Pancreas (tissue), 10 donors: ENCODE measurements around the gene NTHL1. TPM values are rescaled to one million over a fixed set of nuclear protein-coding genes. Genes with fewer than 3 reads are reported as not detected.

Experiments
- ATAC-seq, 4 donors: fragments of 200-7000 bp; cut with Tn5 transposase; one replicate each; pipeline versions ENCODE4 v1.8.0 to v1.9.1; 2020; ENCODE audit warnings: mild to moderate bottlenecking in 4 of 4, moderate library complexity in 4 of 4
- DNase-seq, 6 donors: peaks; one replicate each; pipeline ENCODE4 v3.0.0-alpha.2; 2020
- FAIRE-seq: peaks from 2 replicates; lab custom pipeline; 2012; peaks lifted over from hg19 to GRCh38; lab: Jason Lieb, UNC
- H3K27ac ChIP-seq, 4 donors: fragments of 200-600 bp; sonication (generic); 1 replicate in 3 of 4; 2 replicates in 1 of 4; pipeline versions ENCODE4 v1.5.0 to v1.8.0; 2020
- H3K27me3 ChIP-seq, 4 donors: fragments of 200-600 bp; one replicate each; pipeline ENCODE4 v1.8.0; 2021
- H3K36me3 ChIP-seq, 3 donors: fragments of 200-600 bp; sonication (generic) in 1 of 3; one replicate each; pipeline versions ENCODE4 v1.5.0 to v1.8.0; 2020 to 2021
- H3K4me1 ChIP-seq, 3 donors: fragments of 200-600 bp; one replicate each; pipeline ENCODE4 v1.8.0; 2021
- H3K4me3 ChIP-seq, 4 donors: fragments of 200-600 bp; sonication (generic) in 2 of 4; one replicate each; pipeline versions ENCODE4 v1.5.0 to v1.8.0; 2020 to 2021
- H3K9me3 ChIP-seq, 4 donors: fragments of 200-600 bp; one replicate each; pipeline ENCODE4 v1.8.0; 2021
- CTCF ChIP-seq, 4 donors: fragments of 200-600 bp; sonication (generic) in 3 of 4; IDR thresholded peaks; one replicate each; pipeline versions ENCODE4 v1.5.0 to v1.8.0; 2021; ENCODE audit warnings: antibody characterized with exemption in 4 of 4
- WGBS, 2 donors: extraction: QIAGEN DNeasy Blood & Tissue Kit; methylation state at CpG; one replicate each; pipeline ENCODE4 v1.1.7; 2013; 5-methylcytosine and 5-hydroxymethylcytosine counted together
- intact Hi-C, 3 donors: fragments of 100-400 bp; cut with DNase I; formaldehyde crosslinking; loops; one replicate each; pipeline versions ENCODE4 v1.11.1 to v1.14.2; 2022
- polyA plus RNA-seq, 2 donors: library from polyadenylated mRNA; stranded (reverse); fragments of 200-250 nt; gene quantifications; one replicate each; pipeline ENCODE4 v1.2.3, GENCODE V29; 2013
- total RNA-seq, 6 donors: library from RNA; stranded (reverse); fragmentation: NEBNext Ultra II Directional in 4 of 6; extraction: Animal tissue kit (Norgen Biotek cat#: 25700) in 4 of 6; gene quantifications; one replicate each; pipeline versions ENCODE4 v1.2.1 to v1.2.4, GENCODE V29; 2021 to 2023
- donor health status: healthy with polysubstance abuse.
- donor health status: DM: no; HTN: no; CAD: no; lungs with moderate emphysema.
- donor health status: DM: no; HTN: no; CAD: no.
- donor health status: control.
- donor health status: control.
- donor health status: Bipolar disorder and iron deficiency.
- donor health status: DM: yes; HTN: yes; CAD: no.
- donor health status: DM: no; HTN: no; CAD: no.
- donor health status: DM: no; HTN: no; CAD: no.
- donor health status: DM: yes; HTN: yes; CAD: no.

Gene NTHL1
- total and polyA plus RNA-seq, 8 donors, result 5.2 to 22.8 (median 8.9) TPM

GRCh38 chr16:2038382-2039231 is 9.0 kb downstream of the NTHL1 start:
- Histone ChIP-seq H3K27me3 (no peaks in the 10 kb centered on the region), H3K27ac (peak overlapping the region in 3 of 4 donors; percentile 19 to 39 (median 38)), H3K9me3 (no peaks in the 10 kb centered on the region), H3K4me3 (no peak overlapping the region), H3K4me1 (no peaks in the 10 kb centered on the region), H3K36me3 (no peaks in the 10 kb centered on the region)
- 82 to 84% methylated on average over 40 to 41 of the region's 41 CpGs for WGBS, 2 donors
- no peak for FAIRE-seq
- intact Hi-C loops, result no loop called here
- no peak for ATAC-seq
- no peak for TF ChIP-seq CTCF (IDR thresholded peaks at IDR 0.05)
- peak in 2 of 6 donors; percentile 40 to 79 for DNase-seq

- Histone ChIP-seq H3K4me3 (no peak overlapping the region), H3K4me1 (no peaks in the 10 kb centered on the region)
Measured at GRCh38 chr16:2037647-2038381, 9.8 kb downstream of the NTHL1 start.

GRCh38 chr16:2037115-2037514 is 10.5 kb downstream of the NTHL1 start:
- no peaks in the 10 kb centered on the region for H3K9me3 ChIP-seq
- no peak for FAIRE-seq
- no peaks in the 10 kb centered on the region for H3K27me3 ChIP-seq
- TF ChIP-seq CTCF (IDR thresholded peaks at IDR 0.05), result no peak
- H3K4me1 ChIP-seq, result no peaks in the 10 kb centered on the region
- no peak overlapping the region for H3K4me3 ChIP-seq
- intact Hi-C loops, result no loop called here
- H3K27ac ChIP-seq, result no peak overlapping the region
- no peak for DNase-seq
- WGBS, 2 donors, result 86 to 88% methylated on average over 15 of the region's 15 CpGs
- ATAC-seq, result no peak
- H3K36me3 ChIP-seq, result no peaks in the 10 kb centered on the region

More at GRCh38 chr16:2037647-2038381, 9.8 kb downstream of the NTHL1 start:
- H3K36me3 ChIP-seq, result no peaks in the 10 kb centered on the region
- no peak for TF ChIP-seq CTCF (IDR thresholded peaks at IDR 0.05)
- 89 to 91% methylated on average over 29 of the region's 29 CpGs for WGBS, 2 donors
- no peaks in the 10 kb centered on the region for H3K27me3 ChIP-seq
- H3K9me3 ChIP-seq, result no peaks in the 10 kb centered on the region
- intact Hi-C loops, result no loop called here
- no peak overlapping the region for H3K27ac ChIP-seq
- DNase-seq (peak in 2 of 6 donors; percentile 25 to 69), FAIRE-seq (no peak), ATAC-seq (no peak)

GRCh38 chr16:2036200-2036966 is 11.3 kb downstream of the NTHL1 start:
- ATAC-seq (no peak), DNase-seq (peak in 2 of 6 donors; percentile 29 to 69), FAIRE-seq (no peak)
- 85 to 88% methylated on average over 44 to 47 of the region's 47 CpGs for WGBS, 2 donors
- no peaks in the 10 kb centered on the region for H3K27me3 ChIP-seq
- no peaks in the 10 kb centered on the region for H3K9me3 ChIP-seq
- no peaks in the 10 kb centered on the region for H3K36me3 ChIP-seq
- H3K27ac ChIP-seq, result peak overlapping the region; percentile 51 to 84 (median 78)
- H3K4me1 ChIP-seq, result no peaks in the 10 kb centered on the region
- no peak for TF ChIP-seq CTCF (IDR thresholded peaks at IDR 0.05)
- intact Hi-C loops, result no loop called here
- H3K4me3 ChIP-seq, result no peak overlapping the region
